Keratinocyte (primary cell): Measurements from ENCODE around the gene TMA7B. TPM values are rescaled to one million over a fixed set of nuclear protein-coding genes. Genes with fewer than 3 reads are reported as not detected.

Experiments used
- DNase-seq: peaks from one replicate; pipeline ENCODE4 v3.0.0-alpha.2; 2011; ENCODE audit warnings: low read depth, missing footprints, low spot score
- FAIRE-seq: peaks from 2 replicates; lab custom pipeline; 2011; peaks lifted over from hg19 to GRCh38; lab: Jason Lieb, UNC
- H2AFZ ChIP-seq: 2 replicates; pipeline ENCODE4 v1.6.0; 2012; ENCODE audit warnings: low read length, control low read depth, inconsistent platforms; ENCODE audit not compliant: control insufficient read depth
- H3K27ac ChIP-seq: 2 replicates; pipeline ENCODE4 v1.5.1; 2011; ENCODE audit warnings: low read length; ENCODE audit not compliant: control insufficient read depth, insufficient read depth
- H3K27me3 ChIP-seq: 3 replicates; pipeline ENCODE4 v1.6.0; 2011; ENCODE audit warnings: low read length; ENCODE audit not compliant: control insufficient read depth, insufficient read depth; ENCODE audit errors: extremely low read depth
- H3K36me3 ChIP-seq, 2 experiments: 2 replicates in 1 of 2; 3 replicates in 1 of 2; pipeline ENCODE4 v1.5.1; 2011; ENCODE audit warnings: low read length in 2 of 2, mild to moderate bottlenecking in 1 of 2; ENCODE audit not compliant: control insufficient read depth in 2 of 2, insufficient read depth in 2 of 2; ENCODE audit errors: extremely low read depth in 1 of 2
- H3K4me1 ChIP-seq: 3 replicates; pipeline ENCODE4 v1.5.1; 2011; ENCODE audit warnings: low read length; ENCODE audit not compliant: control insufficient read depth, insufficient read depth; ENCODE audit errors: extremely low read depth
- H3K4me2 ChIP-seq: 3 replicates; pipeline ENCODE4 v1.6.0; 2011; ENCODE audit warnings: low read depth, low read length; ENCODE audit not compliant: control insufficient read depth, insufficient read depth; ENCODE audit errors: extremely low read depth
- H3K4me3 ChIP-seq, 3 experiments: fragments of 200-600 bp in 1 of 3; sonication (generic) in 1 of 3; 2 replicates in 2 of 3; 3 replicates in 1 of 3; pipeline ENCODE4 v1.5.1; 2011 to 2016; ENCODE audit warnings: low read length in 3 of 3, mild to moderate bottlenecking in 3 of 3, control low read depth in 2 of 3, inconsistent platforms in 1 of 3, low read depth in 1 of 3, mixed read lengths in 1 of 3, mixed run types in 1 of 3, moderate library complexity in 1 of 3; ENCODE audit not compliant: control insufficient read depth in 2 of 3, insufficient read depth in 2 of 3; ENCODE audit errors: extremely low read depth in 1 of 3
- H3K79me2 ChIP-seq: 2 replicates; pipeline ENCODE4 v1.6.0; 2012; ENCODE audit warnings: low read length; ENCODE audit not compliant: control insufficient read depth, insufficient read depth
- H3K9ac ChIP-seq: 3 replicates; pipeline ENCODE4 v1.6.0; 2011; ENCODE audit warnings: low read length; ENCODE audit not compliant: control insufficient read depth, insufficient read depth; ENCODE audit errors: extremely low read depth
- H3K9me1 ChIP-seq: 3 replicates; pipeline ENCODE4 v1.6.0; 2011; ENCODE audit warnings: low read length; ENCODE audit not compliant: control insufficient read depth, insufficient read depth; ENCODE audit errors: extremely low read depth
- H3K9me3 ChIP-seq: 2 replicates; pipeline ENCODE4 v1.5.1; 2012; ENCODE audit warnings: low read depth, low read length; ENCODE audit not compliant: control insufficient read depth
- H4K20me1 ChIP-seq: 3 replicates; pipeline ENCODE4 v1.6.0; 2011; ENCODE audit warnings: low read length; ENCODE audit not compliant: control insufficient read depth, insufficient read depth; ENCODE audit errors: extremely low read depth
- EZH2 ChIP-seq: IDR thresholded peaks from one replicate; pipeline ENCODE4 v1.6.1; 2012; ENCODE audit warnings: inconsistent platforms, mild to moderate bottlenecking, low read length, moderate library complexity
- dilution Hi-C: fragments of 300-500 bp; cut with MboI; formaldehyde crosslinking; loops from one replicate; pipeline ENCODE4 v1.7.0; 2020; ENCODE audit warnings: low sequenced_read_pairs; ENCODE audit not compliant: extremely low pct_ligation_motif_present
- polyA plus RNA-seq, 5 experiments: library from polyadenylated mRNA; depleted of rRNA in 3 of 5; stranded (reverse) in 3 of 5; stranded (forward) in 1 of 5; unstranded in 1 of 5; fragments of >200 nt; gene quantifications; 1 replicate in 1 of 5; 2 replicates in 3 of 5; 3 replicates in 1 of 5; pipeline versions ENCODE4 v1.2.1 to v1.2.3, GENCODE V29; 2011 to 2012; ENCODE audit warnings: missing spikeins in 2 of 5, low read depth in 1 of 5, low replicate concordance in 1 of 5
- TF ChIP-seq, protein P1 (sequence below), 3 experiments: IDR thresholded peaks in 1 of 3; conservative IDR thresholded peaks in 1 of 3; optimal IDR thresholded peaks in 1 of 3; 2 replicates in 2 of 3; 3 replicates in 1 of 3; pipeline versions ENCODE3 to v1.5.1; 2011; ENCODE audit warnings: low read length in 3 of 3, mild to moderate bottlenecking in 3 of 3, moderate library complexity in 2 of 3, control low read depth in 1 of 3, inconsistent platforms in 1 of 3; ENCODE audit not compliant: insufficient read depth in 2 of 3; ENCODE audit errors: extremely low read depth in 1 of 3

The TMA7B gene
- polyA plus RNA-seq, 1 donor (not counting 4 experiments of a cell fraction or from before 2014, with no cell fraction given): not detected

DNA sequence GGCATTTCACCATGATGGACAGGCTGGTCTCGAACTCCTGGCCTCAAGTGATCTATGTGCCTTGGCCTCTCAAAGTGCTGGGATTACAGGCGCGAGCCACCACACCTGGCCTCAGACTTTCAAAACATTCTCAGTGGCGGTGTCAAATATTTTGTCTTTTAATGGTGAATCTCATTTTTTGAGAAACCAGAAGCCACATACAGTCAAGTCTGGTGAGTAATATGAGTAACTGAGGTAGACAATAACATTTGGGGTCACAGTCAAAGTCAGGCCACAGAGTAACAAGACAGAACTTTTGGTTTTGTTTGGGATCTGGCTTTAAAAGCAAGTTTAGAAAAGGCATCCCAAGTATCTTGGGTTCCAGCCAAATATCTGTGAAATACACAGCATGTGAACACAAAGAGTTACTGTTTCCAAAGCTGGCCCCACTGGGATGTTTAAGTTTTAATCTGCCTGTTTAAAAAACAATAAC is 5.6 kb upstream of the TMA7B start:
- no peak overlapping the region for H3K9ac ChIP-seq
- DNase-seq (no peak), FAIRE-seq (no peak)
- H2AFZ ChIP-seq: no peak overlapping the region
- H3K27ac ChIP-seq: no peak overlapping the region
- no peaks in the 10 kb centered on the region for H3K9me1 ChIP-seq
- H3K4me3 ChIP-seq: no peak overlapping the region
- H3K79me2 ChIP-seq: no peaks in the 10 kb centered on the region
- H3K9me3 ChIP-seq: no peaks in the 10 kb centered on the region
- H3K4me1 ChIP-seq: peaks cover 4% of the 10 kb centered on the region
- H3K36me3 ChIP-seq: no peaks in the 10 kb centered on the region
- dilution Hi-C loops: no loop called here
- no peaks in the 10 kb centered on the region for H3K27me3 ChIP-seq
- H4K20me1 ChIP-seq: no peaks in the 10 kb centered on the region
- TF ChIP-seq, protein P1, sequence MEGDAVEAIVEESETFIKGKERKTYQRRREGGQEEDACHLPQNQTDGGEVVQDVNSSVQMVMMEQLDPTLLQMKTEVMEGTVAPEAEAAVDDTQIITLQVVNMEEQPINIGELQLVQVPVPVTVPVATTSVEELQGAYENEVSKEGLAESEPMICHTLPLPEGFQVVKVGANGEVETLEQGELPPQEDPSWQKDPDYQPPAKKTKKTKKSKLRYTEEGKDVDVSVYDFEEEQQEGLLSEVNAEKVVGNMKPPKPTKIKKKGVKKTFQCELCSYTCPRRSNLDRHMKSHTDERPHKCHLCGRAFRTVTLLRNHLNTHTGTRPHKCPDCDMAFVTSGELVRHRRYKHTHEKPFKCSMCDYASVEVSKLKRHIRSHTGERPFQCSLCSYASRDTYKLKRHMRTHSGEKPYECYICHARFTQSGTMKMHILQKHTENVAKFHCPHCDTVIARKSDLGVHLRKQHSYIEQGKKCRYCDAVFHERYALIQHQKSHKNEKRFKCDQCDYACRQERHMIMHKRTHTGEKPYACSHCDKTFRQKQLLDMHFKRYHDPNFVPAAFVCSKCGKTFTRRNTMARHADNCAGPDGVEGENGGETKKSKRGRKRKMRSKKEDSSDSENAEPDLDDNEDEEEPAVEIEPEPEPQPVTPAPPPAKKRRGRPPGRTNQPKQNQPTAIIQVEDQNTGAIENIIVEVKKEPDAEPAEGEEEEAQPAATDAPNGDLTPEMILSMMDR (optimal IDR thresholded peaks at IDR 0.05 in 1 of 3, IDR thresholded peaks at IDR 0.05 in 1 of 3, conservative IDR thresholded peaks at IDR 0.05 in 1 of 3; ENCODE audit: extremely low read depth in 1 of 3, insufficient read depth in 2 of 3, low read length in 3 of 3): no peak
- no peak for TF ChIP-seq EZH2
- no peak overlapping the region for H3K4me2 ChIP-seq

DNA sequence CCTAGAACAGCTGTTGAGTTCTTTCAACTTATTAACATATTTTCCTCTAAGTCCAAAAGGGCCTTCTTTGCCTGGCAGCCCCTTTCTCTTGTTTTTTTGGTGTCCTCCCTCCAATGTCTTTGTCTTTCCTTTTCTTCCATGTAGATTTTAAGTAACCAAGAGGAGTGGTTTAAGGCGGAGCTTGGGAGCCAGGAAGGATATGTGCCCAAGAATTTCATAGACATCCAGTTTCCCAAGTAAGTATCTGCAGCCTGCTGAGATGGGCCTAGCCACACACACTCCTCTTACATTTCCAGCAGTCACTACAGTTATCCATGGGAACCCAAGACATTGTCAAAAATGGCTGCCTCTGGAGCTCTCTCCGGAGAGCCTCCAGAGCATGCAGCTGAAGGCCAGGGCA is 4.5 kb upstream of the TMA7B start:
- Histone ChIP-seq H3K79me2 (no peaks in the 10 kb centered on the region), H3K9me3 (no peaks in the 10 kb centered on the region), H3K4me3 (no peak overlapping the region), H3K27ac (no peak overlapping the region), H3K4me1 (peaks cover 7% of the 10 kb centered on the region), H2AFZ (no peak overlapping the region), H4K20me1 (no peaks in the 10 kb centered on the region), H3K27me3 (no peaks in the 10 kb centered on the region), H3K9ac (no peak overlapping the region), H3K4me2 (no peak overlapping the region), H3K36me3 (no peaks in the 10 kb centered on the region), H3K9me1 (no peaks in the 10 kb centered on the region)
- no peak for TF ChIP-seq EZH2
- TF ChIP-seq, protein P1 (optimal IDR thresholded peaks at IDR 0.05 in 1 of 3, IDR thresholded peaks at IDR 0.05 in 1 of 3, conservative IDR thresholded peaks at IDR 0.05 in 1 of 3; ENCODE audit: extremely low read depth in 1 of 3, insufficient read depth in 2 of 3, low read length in 3 of 3): no peak
- DNase-seq (no peak), FAIRE-seq (no peak)
- dilution Hi-C loops: no loop called here
